Measurements from ENCODE around the gene KIF26B.

- TF ChIP-seq EZH2 (IDR thresholded peaks at IDR 0.05; ENCODE audit: low read length) = no peak
- TF ChIP-seq, protein P1, sequence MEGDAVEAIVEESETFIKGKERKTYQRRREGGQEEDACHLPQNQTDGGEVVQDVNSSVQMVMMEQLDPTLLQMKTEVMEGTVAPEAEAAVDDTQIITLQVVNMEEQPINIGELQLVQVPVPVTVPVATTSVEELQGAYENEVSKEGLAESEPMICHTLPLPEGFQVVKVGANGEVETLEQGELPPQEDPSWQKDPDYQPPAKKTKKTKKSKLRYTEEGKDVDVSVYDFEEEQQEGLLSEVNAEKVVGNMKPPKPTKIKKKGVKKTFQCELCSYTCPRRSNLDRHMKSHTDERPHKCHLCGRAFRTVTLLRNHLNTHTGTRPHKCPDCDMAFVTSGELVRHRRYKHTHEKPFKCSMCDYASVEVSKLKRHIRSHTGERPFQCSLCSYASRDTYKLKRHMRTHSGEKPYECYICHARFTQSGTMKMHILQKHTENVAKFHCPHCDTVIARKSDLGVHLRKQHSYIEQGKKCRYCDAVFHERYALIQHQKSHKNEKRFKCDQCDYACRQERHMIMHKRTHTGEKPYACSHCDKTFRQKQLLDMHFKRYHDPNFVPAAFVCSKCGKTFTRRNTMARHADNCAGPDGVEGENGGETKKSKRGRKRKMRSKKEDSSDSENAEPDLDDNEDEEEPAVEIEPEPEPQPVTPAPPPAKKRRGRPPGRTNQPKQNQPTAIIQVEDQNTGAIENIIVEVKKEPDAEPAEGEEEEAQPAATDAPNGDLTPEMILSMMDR (optimal IDR thresholded peaks at IDR 0.05 in 1 of 3, IDR thresholded peaks at IDR 0.05 in 1 of 3, conservative IDR thresholded peaks at IDR 0.05 in 1 of 3; ENCODE audit: extremely low read depth in 1 of 3, insufficient read depth in 2 of 3, low read length in 3 of 3) = no peak
These were observed 306.9 kb downstream of the KIF26B start for GRCh38 chr1:245461681-245462080.
